Measurements from ENCODE around the gene KRTAP5-9. TPM values are rescaled to one million over a fixed set of nuclear protein-coding genes. Genes with fewer than 3 reads are reported as not detected.
"Not testable (repeated sequence)": the region's sequence is repeated elsewhere in the genome, so short reads cannot be mapped to it uniquely, and the experiment has no call there.

Gene KRTAP5-9
- polyA plus RNA-seq, 4 donors, result 0.25 to 0.95 (median 0.27) TPM; not detected in 1

DNA sequence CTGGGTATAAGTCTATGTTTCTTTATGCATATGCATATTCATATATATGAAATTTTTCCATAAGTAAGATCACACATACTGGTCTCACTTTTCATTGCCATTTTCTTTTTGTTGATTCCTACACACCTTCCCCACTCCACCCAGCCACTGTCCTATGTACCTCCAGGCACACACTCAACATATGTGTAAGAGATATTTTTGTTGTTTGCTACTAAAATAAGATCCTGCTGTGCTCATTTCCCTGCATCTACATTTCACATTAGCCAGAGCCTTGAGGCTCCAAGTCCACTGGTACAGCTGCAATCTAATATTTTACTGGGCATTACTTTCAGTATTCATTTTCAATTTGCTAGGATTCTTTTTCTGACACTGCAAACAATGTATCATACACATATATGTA lies 9.0 kb downstream of the KRTAP5-9 start:
- no peak for DNase-seq (ENCODE audit: low read depth in 4 of 4, low spot score in 3 of 4)

DNA sequence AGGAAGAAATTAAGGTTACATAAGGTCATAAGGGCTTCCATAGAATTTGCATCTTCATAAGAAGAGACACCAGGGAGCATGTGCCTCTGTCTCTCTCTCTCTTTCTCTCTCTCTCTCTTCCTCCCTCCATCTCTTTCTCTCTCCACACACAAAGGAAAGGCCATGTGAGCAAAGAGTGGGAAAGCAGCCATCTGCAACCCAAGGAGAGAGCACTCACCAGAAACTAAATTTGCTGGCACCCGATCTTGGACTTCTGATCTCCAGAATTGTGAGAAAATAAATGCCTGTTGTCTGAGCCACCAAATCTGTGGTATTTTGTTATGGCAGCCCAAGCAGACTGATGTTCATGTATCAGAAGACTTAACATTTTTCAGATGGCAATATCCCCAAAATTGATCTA lies 10.8 kb downstream of the KRTAP5-9 start:
- DNase-seq (ENCODE audit: low read depth in 4 of 4, low spot score in 3 of 4), result no peak

DNA sequence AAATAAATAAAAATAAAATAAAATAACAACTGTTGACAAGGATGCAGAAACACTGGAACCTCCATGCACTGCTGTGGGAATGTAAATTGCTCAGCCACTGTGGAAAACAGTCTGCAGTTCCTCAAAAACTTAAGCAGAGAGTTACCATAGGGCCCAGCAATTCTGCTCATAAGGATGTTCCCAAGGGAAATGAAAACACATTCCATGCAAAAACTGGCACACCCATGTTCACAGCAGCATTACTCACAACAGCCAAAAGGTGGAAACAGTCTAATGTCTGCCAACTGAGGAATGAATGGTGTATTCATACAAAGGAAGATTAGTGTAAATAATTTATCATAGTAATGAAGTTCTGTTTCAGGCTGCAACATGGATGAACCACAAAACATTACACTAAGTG lies 13.9 kb downstream of the KRTAP5-9 start:
- DNase-seq (ENCODE audit: low read depth in 4 of 4, low spot score in 3 of 4), result no peak

DNA sequence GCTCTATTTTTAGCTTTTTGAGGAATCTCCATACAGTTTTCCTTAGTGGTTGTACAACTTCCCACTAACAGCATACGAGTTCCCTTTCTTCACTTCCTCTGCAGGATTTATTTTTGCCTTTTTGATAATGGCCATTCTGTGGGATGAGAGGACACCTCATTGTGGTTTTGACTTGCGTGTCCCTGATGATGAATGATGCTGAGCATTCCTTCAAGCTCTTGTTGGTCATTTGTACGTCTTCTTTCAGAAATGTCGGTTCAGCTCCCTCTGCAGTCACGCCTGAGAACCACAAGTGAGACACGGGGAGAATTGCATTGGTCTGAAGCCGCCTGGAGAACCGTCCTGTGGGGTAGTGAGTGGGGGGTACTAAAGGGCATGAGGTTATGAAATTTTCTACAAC lies 15.2 kb downstream of the KRTAP5-9 start:
- DNase-seq (ENCODE audit: low read depth in 4 of 4, low spot score in 3 of 4), result no peak

- no peak for DNase-seq (ENCODE audit: low read depth in 4 of 4, low spot score in 3 of 4)
Observed at GRCh38 chr11:71564430-71564829, 16.2 kb downstream of the KRTAP5-9 start.

DNA sequence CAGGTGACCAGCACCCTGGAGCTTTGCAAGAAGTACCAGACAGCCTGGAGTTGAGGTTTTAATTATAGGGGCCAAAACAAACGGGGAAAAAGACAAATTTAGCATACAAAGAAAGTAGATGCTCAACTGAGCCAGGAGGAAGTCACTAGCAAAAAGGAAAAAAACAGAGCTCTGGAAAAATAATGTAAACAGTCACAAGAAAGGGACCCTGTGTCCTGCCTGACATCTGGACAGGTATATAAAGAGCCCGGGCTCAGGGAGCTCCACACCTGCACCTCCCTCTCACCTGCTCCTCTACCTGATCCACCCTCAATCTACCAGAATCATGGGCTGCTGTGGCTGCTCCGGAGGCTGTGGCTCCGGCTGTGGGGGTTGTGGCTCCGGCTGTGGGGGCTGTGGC lies 17.0 kb downstream of the KRTAP5-9 start, which contains the start of gene KRTAP5-10:
TSS of gene KRTAP5-10 (plus strand) at position 301 of the 400 bp plus-strand sequence. CDS start at position 326, 25 bp downstream.
- no peak for DNase-seq (ENCODE audit: low read depth in 4 of 4, low spot score in 3 of 4)

DNA sequence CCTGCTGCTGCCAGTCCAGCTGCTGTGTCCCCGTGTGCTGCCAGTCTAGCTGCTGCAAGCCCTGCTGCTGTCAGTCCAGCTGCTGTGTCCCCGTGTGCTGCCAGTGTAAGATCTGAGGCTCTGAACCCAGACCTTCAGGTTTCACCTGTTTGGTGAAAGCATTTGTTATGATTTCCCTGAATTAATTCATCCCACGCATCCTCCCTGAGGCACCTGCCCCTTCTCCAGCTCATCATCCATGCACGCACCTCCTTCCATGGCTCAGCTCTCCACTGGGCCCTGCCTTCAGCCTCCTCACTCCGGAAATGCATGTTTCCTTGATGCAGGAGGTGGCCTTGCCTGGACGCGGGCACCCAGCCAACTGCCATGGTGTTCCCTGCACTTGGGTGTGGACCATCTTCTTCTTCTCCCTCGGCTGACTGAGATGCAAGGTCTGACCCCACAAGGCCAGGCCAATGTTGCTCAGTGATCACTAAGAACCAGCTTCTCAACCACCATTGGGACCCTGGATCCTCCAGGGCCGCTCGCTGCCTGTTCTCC lies 17.9 kb downstream of the KRTAP5-9 start:
- DNase-seq (ENCODE audit: low read depth in 4 of 4, low spot score in 3 of 4), result no peak

- not testable (repeated sequence) for DNase-seq (ENCODE audit: low read depth in 4 of 4, low spot score in 3 of 4)
Observed at GRCh38 chr11:71566626-71567599, 18.7 kb downstream of the KRTAP5-9 start.

- DNase-seq (ENCODE audit: low read depth in 4 of 4, low spot score in 3 of 4), result not testable (repeated sequence)
Observed at GRCh38 chr11:71567633-71568032, 19.4 kb downstream of the KRTAP5-9 start.

DNA sequence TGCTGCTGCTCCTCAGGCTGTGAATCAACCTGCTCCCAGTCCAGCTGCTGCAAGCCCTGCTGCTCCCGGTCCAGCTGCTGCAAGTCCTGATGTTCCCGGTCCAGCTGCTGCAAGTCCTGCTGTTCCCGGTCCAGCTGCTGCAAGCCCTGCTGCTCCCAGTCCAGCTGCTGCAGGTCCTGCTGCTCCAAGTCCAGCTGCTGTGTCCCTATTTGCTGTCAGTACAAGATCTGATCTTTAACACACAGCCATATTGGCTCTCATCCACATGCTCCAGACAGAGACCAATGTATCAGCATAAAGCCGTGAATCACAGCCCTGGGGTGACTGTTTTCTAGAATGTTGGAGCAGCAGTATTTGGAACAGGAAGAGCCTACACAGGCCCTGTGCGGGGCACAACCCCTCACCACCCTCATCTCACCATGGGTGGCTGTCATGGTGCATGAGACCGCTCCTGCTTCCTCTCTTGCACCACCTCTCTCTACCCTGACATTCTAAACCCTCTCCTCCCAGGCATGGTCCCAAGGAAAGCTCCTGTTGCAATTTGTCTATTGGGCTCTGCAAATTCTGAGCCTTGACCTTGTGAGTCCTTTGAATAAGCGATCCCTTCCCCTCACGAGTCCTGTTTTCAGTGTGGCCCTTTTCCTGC lies 20.6 kb downstream of the KRTAP5-9 start:
- DNase-seq (ENCODE audit: low read depth in 4 of 4, low spot score in 3 of 4), result no peak

DNA sequence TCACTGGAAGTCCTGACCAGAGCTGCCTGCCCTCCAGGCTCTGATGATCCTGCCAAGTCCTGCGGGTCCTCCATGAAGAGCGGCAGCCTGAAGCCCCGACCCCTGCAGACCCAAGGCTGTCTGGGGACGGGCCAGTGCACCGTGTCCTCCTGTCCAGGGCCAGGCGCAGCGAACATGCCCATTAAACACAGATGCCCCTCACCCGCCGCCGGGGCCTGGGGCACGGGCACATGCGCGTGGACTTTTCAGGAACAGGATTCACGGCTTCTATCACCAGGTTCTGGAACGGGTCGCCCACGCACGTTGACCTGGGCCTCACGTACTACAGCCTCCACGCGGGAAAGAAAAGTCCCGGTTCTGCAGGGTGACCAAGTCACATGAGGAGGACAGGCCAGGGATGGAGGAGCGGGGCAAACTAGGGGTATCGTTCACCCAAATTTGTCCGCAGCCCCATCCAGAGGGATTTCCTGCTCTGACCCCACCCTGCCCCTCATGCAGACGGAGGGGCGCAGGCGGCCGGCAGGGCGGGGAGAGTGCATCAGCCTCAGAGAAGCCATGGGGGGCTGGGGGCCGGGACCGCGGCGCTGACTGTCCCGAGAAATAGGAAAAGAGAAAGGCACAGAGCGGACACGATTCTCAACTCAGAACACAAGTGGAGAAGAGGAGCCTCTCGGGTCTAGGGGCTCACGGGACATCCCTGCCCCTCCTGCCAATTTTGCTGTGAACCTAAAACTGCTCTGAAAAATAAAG lies 23.1 kb downstream of the KRTAP5-9 start:
- not testable (repeated sequence) for DNase-seq (ENCODE audit: low read depth in 4 of 4, low spot score in 3 of 4)

DNA sequence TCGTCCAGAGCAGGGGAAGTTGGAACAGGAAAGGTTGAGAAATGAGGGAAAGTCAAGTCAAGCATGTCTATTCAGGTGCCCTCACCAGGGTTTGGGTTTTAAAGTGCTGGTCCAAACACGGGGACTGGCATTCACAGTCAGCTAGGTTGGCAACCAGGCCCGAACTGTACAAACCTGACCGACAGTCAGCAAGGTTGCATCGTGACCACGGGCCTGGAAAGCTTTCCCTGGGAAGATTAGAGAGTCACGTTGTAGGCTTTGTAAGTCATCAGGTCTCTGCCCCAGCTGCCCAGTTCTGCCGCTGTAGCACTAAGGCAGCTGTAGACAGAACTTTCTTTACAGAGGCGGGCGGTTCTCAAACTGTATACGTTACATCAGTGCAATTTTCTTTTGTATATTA lies 24.6 kb downstream of the KRTAP5-9 start:
- no peak for DNase-seq (ENCODE audit: low read depth in 4 of 4, low spot score in 3 of 4)

GRCh38 chr11:71574418-71574817 lies 26.2 kb downstream of the KRTAP5-9 start:
- no peak for DNase-seq (ENCODE audit: low read depth in 4 of 4, low spot score in 3 of 4)

DNA sequence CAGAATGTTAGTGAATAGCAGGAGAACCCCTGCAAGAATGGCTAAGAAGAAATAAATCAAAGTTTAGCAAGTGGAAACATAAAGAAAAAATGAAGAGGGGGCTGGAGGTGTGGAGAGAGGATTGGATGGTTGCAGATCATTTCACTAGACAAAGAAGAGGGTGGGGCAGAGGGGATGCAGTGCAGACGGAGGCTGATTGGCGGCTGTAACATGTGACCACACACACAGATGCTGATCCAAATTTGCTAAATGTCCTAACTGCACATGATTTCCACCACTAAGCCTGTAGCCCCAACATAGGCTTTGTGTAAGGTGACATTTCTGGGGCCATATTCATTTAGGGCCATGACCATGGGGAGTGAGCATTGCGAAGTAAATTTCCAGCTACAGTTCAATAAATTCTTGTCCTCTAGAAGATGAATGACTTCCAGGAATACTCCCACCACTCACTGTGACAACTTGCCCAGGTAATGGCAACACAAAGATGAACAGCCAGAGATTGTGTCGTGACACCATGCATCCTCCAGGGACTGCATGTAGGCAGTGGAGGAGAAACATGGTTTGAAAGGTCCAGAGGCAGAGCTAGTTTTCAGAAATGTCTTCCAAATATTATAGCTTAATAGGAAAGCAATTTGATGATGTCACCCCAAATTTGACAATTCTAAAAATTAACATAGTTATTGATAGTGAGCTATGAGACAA lies 27.7 kb downstream of the KRTAP5-9 start:
- DNase-seq (ENCODE audit: low read depth in 4 of 4, low spot score in 3 of 4), result no peak

GRCh38 chr11:71576688-71577465 lies 28.7 kb downstream of the KRTAP5-9 start:
- DNase-seq (ENCODE audit: low read depth in 4 of 4, low spot score in 3 of 4), result not testable (repeated sequence)

GRCh38 chr11:71577469-71578004 lies 29.3 kb downstream of the KRTAP5-9 start:
- DNase-seq (ENCODE audit: low read depth in 4 of 4, low spot score in 3 of 4), result no peak

- DNase-seq (ENCODE audit: low read depth in 4 of 4, low spot score in 3 of 4), result not testable (repeated sequence)
Observed at GRCh38 chr11:71579513-71579912, 31.3 kb downstream of the KRTAP5-9 start.

DNA sequence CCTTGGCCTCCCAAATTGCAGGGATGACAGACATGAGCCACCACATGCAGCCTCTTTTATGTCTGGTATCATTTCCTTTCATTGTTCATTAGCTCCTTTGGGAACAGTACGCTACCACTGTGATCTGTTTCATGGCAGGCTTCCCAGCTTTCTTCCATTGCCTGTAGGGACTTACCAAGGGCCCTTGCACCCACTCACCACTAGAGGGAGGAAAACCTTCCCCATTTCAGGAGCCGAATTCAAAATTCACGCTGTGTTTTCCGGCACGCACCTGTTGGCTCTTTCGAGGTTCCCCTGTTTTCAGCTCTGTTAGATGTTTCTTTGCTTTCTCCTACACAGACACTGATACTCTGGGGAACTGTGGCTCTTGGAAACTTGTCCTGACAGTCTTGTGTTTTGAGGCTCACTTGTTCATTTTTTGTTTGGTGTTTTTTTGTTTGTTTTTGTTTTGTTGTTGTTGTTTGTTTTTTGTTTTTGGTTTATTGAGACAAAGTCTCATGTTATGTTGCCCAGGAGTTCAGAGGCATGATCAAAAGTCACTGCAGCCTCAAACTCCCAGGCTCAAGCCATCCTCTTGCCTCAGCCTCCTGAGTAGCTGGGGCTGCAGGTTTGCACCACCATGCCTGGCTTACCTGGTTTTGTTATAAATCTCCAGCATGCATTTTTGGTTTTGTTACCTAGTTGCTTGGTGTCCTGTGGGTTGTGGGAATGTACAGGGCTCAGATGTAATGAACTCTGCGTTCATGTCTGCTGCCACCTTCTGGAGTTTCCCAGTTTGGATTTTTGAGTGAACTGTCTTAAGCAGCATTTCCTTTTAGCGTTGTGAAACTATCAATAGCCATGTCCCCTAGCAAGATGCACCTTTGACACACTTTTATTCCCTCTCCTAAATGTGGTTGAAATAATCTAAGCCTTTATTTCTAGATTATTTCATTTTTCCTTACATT lies 32.1 kb downstream of the KRTAP5-9 start:
- no peak for DNase-seq (ENCODE audit: low read depth in 4 of 4, low spot score in 3 of 4)

Data from left renal pelvis (tissue), 4 donors.